HG03575 (cell line): ENCODE data around the gene TRPM7.

Source experiments
- ATAC-seq: cut with Tn5 transposase; IDR thresholded peaks from one replicate; pipeline ENCODE4 v1.9.1; 2021; ENCODE audit not compliant: unreplicated experiment, insufficient number of reproducible peaks, low FRiP score; ENCODE audit errors: extremely low read depth

TRPM7 gene

GRCh38 chr15:50523851-50524251 is 162.7 kb downstream of the TRPM7 start:
- no peak for ATAC-seq

- ATAC-seq: no peak
Observed at GRCh38 chr15:50519740-50520425, 166.7 kb downstream of the TRPM7 start.

GRCh38 chr15:50513001-50513400 is 173.6 kb downstream of the TRPM7 start:
- no peak for ATAC-seq
